NB4 (cell line): Measurements from ENCODE around the gene PCNP.

Source experiments
- CTCF ChIP-seq: IDR thresholded peaks from one replicate; pipeline ENCODE4 v1.5.1; 2012; ENCODE audit warnings: low read depth, low read length
- POLR2A ChIP-seq: IDR thresholded peaks from 2 replicates; pipeline ENCODE4 v1.6.1; 2011; ENCODE audit warnings: mild to moderate bottlenecking; ENCODE audit not compliant: insufficient read length; ENCODE audit errors: extremely low read depth

GRCh38 chr3:101634591-101635196 lies 60.7 kb downstream of the PCNP start:
- TF ChIP-seq CTCF (no peak), POLR2A (no peak)
